ENCODE measurements around the gene EXOC6B.

Gene EXOC6B

DNA sequence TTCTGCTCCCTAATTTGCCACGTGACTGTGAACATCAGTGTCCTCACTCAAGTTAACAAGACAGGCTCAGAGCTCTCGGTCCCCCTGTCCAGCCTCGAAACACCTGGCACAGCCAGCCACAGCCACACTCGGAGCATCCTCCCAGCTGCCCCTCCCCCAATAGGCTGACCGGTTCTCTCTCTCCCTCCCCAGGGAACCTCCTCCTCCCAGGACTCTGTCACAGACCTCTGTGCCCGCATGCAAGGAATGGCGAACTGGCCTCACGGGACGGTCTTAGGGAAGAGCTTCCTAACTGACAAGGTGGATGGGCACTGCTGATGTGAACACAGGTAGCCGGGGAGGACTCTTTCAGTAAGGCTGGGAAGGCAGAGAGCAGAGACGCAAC, 697.0 kb downstream of the EXOC6B start:
- no peak for DNase-seq (ENCODE audit: extremely low read depth in 1 of 2, low read depth in 1 of 2)

DNA sequence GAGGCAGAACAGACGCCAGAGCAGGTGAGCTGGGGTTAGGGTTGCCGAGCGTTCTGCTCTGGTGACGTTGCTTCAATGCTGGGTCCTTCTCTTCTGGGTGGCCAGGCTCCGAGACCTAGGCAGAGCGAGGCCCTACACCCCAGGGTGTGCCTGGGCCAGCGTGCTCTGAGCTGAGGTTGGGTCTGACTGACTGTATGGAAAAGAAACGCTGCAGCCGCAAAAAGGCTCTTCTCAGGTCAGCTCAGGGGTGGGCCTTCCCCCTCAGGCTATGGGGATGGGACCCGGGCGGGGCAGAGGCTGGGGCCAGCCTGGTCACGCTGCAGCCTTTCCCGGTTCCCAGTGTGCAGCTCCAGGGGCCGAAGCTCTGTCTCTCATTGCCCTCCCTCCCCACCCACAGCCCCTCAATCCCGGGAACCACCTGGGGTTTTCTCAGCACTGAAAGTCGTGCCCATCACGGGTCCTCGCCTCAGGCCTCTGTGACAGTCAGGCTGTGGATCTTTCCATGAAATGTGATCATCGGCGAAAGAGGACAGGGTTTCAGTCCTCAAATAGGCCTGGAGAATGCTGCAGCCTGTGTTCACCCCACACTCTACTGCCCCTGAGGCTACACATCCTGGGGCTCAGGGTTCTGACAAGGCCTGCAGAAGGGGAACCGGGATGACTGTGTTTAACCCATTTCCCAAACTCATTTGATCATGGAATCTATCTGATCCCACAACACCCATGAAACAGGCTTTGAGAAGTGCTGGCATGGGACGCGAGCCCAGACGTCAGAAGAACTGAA, 697.6 kb downstream of the EXOC6B start:
- DNase-seq (ENCODE audit: extremely low read depth in 1 of 2, low read depth in 1 of 2), result no peak

DNA sequence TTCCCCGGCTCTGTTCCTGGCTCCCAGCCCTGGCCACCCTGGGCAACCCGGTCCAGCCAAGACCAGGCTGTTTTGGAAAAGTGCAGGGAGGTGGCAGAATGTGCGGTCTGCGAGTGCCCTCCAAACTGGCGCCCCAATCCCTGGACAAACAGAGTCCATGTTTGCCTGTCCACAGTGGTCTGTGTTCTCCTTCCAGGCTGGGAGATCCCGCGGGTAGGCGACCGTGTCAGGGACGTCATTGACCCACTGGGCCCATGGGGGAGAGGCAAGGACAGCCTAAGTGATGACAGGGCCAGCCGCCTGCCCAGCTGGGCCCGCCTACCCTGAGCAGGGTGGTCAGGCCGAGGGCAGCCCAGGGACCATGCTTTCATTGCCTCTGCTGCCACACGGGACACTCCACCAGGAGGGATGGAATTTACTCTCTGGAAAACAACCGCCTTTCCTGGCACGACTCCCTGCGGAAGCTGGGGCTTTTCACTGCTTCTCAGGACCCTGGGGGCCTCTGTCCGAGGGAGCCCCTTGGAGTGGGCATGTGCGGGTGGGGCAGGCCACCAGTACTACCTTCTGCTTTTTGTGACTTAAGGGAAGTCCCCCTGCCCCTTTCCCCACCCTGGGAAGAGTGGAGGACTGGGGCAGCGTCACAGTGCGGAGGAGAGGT, 698.3 kb downstream of the EXOC6B start:
- no peak for DNase-seq (ENCODE audit: extremely low read depth in 1 of 2, low read depth in 1 of 2)

DNA sequence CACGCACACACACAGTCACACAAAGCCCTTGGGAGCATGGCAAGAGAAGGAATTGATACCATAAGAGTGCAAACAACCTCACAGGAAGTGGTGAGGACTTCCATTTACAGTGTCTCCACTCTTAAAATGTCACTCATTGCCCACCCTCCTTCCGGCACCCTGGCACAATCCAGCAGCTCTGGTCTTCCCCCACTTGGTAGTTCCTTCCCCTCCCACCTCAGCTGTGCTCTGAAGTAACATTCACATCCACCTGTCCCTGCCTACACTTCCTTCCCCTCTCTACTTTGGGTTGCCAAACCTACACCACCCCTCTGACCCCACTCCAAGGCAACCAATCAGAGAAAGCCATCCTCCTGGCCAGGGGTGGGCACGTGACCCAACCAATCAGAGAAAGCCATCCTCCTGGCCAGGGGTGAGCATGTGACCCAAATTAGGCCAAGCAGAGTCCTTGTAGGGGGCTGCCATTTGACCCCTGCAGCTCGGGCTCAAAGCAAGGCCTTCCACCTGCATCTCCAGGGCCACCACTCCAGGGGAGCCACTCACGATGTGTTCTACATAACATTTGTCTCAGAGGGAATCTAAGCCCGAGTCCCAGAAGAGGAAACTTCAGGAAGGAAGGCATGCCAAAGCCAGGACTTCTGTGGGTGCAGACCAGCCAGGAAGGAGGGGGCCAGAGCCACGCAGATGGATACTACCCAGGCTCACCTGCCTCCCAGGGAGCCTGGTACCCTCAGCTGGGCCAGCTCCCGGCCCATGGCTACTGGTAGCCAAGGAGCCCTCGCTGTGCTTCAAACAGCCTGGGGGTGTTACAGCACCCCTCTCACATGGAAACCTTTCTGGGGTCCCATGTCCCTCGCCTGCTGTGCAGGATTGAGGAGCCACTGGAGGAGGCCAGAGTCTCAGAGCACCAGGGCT, 699.4 kb downstream of the EXOC6B start:
- no peak for DNase-seq (ENCODE audit: extremely low read depth in 1 of 2, low read depth in 1 of 2)
